Activated CD8-positive, alpha-beta memory T cell treated with anti-CD3 and anti-CD28 coated beads, Interleukin-2, amount 50 U/mL, for 48 hours (primary cell): ENCODE measurements around the gene RAB11FIP5.
A peak's percentile ranks its signal among the peaks of the same experiment; 100 is the strongest.

Experiments
- DNase-seq: peaks from one replicate; pipeline ENCODE4 v3.0.0-alpha.2; 2020

The RAB11FIP5 gene

DNA sequence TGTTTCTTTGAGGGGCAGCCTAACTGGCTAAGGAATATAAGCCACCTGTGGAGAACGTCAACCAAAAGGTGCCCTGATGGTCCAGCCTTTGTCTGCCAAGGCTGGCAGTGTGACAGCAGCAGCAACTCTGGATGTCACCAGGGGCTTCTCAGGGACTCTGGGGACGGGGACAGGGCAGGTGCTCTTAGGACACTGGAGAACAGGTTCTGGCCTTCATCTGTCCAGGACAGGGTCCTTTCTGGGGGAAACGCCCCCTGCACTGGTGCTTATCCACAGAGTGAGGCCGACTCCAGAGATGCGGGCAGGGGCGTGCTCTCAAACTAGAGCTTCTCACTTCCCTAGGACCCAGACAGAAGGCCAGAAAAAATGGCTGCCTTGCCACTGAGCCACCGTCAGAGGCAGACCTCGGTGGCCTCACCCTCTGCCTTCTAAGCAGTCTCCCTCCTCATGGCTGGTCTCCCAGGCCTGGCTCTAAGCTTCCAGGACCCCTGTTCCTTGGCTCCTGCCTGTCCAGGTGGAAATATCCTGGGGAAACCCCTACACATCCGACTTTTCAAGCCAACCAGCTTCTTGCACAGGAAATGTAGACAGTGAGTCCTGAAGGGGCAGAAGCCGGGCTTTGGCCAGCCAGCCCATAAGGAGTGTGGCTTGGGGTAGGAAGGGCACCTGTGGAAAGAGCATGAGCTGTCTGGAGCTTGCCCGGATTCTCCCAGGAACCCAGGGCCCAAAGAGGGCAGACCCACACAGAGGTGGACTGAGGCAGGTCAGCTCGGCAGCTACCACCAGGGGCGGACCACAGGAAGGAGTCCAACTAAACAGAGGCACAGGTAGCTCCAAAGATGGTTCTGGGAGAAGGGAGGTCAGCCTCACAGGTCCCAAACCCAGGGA is 30.0 kb downstream of the RAB11FIP5 start:
- DNase-seq = no peak

DNA sequence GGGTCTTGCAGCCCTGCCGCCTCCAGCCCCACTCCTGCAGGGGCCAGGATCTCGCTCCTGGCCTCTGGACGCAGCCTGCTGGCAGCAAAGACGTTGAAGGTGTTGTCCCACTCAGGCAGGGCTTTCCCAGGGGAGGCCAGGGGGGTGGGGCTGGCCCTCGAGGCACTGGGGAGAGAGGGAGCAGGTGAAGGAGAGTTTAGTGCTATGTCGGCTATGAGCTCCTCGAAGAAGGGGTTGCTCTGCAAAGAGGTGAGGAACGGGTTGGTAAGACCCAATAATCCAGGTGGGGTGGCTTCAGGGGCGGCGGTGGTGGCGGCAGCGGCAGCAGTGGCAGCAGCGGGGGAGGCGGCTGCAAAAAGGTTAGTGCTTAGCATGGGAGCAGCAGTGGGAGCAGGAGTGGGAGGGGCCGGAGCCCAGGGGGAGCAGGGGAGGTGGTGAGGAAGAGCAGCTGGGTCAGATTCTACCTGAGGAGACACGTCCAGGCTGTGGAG is 31.5 kb downstream of the RAB11FIP5 start:
- no peak for DNase-seq

DNA sequence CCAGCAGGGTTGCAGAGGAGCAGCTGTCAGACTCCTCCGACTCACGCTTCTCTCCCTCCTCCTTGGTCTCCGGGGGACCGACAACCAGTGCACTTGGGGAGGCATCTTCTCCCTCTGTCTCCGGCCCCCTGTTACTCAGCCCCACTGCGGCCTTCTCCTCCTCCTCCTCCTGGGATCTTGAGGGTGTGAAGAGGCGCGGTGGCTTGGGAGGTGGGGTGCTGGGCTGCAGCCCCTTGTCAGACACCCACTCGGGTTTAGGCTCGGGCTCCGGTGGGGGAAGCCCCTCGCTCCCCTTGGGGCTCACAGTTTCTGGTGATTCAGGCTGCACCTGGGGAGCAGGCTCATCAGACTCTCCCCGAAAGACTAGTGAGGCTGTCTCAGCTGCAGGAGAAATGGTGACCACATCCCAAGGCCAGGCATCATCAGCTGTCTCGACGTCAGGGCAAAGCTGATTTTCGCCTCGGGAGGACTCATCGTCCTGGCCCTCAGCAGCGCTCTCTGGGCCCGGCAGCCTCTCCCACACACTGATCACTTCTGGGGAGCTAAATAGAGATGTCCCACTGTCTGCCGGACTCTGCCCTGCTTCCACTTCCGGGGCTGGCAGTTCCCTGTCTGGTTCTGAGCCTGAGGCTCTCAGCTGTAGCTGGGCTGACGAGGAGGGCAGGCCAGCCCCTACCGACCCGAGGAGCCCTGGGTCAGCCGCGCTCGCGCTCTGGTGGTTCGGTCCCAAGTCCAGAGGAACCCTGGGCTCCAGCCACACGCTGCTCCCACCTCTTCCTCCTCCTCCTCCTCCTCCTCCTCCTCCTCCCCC is 32.2 kb downstream of the RAB11FIP5 start:
- no peak for DNase-seq

DNA sequence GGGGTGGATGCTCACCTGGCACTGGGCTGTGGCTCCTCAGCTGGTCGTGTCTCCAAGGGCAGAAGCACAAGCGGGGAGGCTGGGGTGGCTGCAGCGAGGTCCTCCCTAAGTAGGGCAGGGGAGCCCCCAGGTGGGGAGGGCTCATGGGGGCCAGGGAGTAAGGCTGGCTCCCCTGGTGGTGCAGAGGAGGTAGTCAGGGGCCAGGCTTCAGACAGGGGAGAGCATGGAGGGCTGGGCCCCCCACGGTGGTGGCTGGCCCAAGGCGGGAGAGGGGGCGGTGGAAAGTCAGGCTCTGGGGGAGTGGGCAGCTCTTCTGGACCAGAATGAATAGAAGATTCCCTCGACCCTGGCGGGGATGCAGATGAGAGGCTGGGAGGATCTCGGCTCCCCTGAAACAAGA is 33.1 kb downstream of the RAB11FIP5 start:
- no peak for DNase-seq

DNA sequence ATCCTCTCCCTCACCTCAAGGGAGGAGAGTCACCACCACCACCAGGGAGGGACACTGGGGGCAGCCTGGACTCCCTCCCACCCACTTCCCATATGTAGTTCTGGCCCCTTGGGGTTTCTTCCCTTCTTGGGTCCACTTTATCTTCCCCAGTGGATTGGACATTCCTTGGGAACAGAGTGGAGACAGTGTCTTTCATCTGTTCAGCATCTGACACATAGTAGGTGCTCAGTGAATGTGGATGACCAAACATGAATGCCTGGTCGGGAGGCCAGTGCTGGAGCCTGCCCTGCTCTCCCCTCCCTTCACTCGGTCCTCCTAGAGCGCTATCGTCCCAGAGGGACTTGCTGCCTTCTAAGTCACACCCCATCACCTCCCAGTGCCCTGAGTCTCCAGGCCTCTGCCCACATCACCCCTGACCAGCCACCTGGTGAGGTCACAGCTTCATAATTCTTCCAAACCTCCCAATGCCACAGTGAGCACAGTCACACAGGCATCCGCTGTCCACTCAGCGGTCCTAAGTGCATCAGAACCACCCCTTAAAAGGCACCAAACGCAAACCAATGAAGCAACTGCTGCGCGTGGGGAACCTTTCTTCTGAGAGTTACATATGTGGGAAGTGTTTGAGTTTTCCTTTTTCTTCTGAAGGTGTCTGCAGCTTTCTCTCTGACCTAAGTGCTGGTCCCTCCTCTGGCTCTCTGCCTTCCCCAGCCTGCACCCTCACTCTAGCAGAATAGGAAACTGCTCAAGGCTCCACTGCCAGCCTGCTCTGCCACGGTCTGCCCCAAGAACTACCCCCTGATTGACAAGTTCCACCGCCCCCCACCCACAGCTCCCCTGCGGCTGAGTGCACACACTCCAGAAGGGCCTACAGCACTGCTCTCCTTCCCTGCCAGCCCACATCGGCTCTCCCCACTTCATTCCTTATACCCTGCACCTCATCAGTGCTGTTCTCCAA is 34.0 kb downstream of the RAB11FIP5 start:
- no peak for DNase-seq

DNA sequence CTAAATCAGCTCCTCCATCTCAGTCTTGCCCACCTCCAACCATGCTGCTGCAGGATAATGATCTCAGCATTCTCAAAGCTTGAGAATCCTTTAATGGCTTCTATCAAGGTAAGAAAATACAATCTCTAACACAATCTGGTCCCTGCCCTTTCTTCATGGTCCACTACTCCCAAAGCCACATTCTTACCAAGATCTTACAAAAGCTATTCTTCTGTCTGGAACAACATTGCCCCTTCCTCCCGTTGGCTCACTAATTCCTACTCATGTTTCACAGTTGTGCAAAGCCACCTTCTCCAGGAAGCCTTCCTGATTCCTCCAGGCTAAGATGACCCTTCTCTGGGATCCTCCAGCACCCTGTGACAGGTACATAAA is 35.3 kb downstream of the RAB11FIP5 start:
- no peak for DNase-seq

DNA sequence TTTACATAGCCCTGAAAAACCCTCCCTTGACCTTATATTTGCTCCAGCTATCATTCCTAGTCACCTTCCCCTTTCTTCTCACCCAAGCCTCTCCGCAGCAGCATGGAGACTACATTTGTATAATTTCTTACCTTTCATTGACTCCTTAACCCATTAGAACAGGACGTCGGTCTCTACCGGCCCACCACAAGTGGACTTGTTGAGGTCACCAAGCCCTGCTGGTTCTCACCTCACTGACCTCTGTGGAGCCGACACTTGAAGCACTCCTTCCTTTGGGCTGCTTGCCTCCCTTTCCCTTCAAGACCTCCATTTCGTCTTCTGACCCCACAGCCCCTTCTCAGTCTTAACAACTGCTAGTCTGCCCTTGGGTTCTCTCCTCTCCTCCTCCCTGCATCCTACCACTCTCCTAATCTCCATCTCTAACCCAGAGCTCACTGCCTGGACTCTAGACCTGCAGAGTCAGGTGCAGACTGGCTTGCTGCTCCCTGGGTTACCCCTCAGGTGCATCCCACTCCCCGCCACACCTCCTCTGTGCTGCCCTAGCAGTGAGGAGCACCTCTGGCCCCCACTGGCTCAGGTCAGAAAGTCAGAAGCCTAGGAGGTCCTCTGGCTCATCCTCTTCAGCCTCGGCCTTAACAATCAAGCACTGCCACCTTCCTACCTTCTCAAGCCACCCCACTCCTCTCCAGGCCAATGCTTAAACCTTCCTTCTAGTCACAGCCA is 35.9 kb downstream of the RAB11FIP5 start:
- DNase-seq = no peak

DNA sequence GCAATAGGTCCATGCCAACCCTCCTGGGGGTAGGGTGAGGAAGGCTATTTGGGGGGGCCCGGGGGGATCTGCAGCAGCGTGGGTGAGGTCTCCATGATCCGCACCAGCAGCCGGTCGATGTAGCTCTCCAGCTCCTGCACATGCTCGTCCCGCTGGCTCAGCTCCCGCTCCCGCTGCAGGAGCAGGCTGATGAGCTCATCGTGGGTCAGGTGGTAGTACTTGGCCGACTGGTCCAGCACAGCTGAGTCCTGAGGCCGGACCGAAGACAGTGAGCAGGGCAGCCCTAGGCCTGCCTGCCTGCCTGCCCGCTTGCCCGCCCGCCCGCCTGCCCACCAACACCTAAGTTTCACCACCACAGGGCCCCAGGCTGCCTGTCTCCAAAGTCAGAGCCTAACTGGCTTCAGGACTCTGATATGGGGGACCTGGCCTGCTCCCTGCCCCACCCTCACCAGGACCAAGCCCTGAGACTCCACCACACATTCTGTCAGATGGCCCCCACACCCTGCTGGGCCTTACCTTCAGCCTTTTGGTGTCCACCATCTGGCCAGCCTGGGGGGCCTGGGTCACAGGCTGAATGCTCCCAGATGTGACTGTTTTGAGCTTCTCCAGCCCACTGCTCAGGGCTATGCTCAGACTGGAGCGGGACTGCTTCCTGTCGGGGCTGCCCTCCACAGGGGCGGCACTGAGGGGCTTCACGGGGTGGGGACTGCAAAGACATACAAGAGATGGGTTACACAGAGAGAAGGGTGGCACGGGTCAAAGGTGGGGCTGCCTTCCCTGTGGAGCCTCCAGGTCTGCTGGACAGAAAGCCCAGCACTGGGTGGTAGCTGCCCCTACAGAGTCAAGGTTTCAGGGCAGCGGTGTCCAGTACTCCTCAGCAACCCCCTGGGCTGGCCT is 37.0 kb downstream of the RAB11FIP5 start:
- DNase-seq = no peak

DNA sequence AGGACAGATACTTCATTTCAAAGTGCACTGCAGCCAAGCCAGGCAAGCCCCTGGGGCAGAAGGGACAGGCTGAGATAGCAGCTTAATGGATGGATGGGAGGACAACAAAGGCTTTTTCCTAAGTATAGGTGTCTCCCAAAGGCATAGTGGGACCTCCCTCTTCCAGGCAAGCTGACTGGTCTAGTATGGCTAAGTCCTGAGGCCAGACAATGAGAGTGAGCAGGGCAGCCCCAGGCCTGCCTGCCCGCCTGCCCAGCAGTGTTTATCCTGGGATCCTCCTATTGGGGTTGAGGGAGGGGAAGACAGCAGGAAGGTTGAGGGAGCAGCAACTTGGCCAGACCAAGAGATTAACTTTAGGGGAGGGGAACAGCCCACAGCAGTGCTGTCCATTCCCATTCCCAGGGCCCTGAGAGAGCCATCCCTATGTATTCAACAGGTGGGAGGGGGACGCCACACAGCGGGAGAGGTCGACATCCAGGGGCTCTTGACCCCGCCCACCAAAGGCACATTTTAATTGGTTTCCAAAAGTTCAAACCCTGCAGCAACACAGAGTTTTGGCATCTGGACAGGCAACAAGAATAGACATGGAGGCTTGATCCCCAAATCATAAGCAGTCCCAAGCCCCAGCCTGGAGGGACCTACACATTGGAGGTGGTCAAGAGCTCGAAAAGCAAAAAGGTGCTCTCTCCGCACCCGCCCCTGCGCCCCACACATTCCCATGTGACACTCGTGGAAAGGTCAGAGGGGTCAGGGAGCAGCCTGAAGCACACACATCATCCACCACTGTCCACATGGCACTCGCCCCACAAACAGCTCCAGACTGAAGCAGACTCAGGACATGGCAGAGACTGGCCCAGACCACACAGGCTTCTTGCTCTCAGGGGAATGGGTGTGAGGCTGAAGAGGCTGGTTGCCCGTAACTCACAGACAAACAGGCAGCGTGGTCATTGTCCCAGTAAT is 38.4 kb downstream of the RAB11FIP5 start:
- no peak for DNase-seq

DNA sequence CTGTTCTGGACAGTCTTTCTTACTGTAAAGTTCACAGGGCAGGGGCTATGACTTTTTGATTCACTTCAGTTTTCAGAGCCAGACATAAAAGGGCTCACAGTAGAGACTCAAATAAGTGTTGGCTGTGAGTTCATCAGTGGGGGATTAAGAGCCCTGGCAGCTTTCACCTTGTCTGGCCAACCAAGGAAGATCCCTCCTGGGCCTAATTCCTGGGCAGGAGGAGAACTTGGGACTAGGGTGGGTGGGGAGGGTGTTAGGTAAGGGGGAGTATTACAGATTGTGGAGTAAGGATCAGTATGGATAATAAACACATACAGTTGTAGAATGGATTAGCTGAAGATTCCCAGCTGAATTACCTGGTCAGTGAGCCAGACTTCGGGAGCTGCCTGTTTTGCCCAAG is 40.3 kb downstream of the RAB11FIP5 start:
- no peak for DNase-seq

DNA sequence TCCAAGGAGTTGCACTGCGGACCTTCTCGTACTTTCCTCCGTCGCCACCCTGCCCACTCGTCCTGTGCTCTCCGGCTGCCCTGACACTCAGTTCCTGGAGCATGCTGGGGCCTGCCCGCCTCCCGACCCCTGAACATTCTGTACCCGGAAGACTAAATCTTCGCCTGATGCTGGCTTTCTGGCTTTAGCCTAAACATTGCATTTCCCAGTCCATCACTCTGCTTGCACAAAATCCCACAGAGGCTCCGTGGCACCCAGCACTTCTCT is 40.7 kb downstream of the RAB11FIP5 start:
- no peak for DNase-seq

DNA sequence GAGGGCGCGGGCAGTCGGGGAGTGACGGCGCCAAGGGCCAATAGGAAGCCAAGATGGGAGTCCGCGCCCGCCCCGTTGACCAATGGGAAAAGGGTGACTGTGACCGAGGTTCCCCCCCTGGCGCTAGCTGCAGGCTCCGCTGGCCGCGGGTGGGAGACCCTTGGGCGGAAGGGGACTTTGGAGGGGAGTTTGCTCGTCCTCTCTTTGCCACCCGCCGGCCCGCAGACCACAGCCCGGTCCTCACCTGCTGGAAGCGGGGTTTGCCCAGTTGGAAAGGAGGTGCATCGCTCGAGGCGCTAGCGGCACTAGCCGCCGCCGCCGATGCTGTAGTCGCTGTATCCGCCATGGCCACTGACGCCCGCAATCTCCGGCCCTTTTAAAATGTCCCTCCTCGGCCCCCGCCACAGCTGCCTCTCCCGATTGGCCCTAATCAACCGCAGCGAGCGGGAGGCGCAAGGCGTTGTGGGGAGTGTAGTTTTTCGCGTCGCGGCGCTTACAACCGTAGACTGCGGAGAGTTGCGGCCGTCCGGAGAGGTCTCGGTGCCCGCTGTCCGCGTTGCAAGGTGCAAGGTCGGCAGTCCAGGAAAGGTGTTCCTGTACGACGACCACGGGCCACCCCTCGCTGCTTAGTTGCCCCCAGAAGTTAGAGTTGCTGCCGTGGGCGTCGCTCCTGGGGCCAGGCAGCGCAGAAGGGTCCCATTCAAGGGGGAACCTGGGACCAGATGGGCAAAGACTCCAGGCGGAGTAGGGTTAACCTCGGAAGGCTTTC is 41.2 kb downstream of the RAB11FIP5 start, which contains the start of gene SFXN5:
TSS of gene SFXN5 (minus strand) at position 353 of the 769 bp plus-strand sequence. CDS start at position 346, 7 bp downstream.
- peak; percentile 99 for DNase-seq

DNA sequence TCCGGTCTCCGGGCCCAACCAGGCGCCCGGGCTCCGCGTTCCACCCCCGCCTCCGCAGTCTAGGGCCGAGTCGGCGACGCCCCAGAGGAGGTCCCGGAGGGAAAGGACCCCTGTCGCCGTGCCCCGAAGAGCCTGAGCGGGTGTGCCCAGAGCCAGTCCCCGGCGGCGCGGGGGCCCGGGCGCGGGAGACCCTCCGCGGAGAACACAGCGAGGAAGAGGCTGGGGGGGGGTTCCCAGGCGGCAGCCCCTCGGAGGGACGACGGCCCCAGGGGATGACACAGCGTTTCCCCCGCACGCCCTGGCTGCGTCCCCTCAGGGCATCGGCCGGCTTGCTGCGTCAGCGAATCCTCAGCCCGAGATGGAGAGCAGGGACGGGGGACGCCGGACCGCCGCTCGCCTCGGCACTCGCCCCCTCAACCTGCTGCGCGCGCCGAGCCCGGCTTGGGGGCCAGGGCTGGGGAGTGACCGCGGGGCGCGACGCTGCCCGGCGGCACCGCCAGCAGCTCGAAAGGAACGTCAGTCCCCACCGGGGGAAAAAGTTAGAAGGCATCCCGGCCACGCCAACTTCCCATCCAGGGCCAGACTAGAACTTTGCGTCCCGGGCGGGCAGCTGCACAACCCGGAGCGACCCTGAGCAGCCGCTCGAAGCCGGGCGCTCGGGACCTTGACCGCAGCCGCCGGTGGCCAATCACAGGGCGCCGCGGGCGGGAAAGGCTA is 41.9 kb downstream of the RAB11FIP5 start:
- peak; percentile 80 for DNase-seq

DNA sequence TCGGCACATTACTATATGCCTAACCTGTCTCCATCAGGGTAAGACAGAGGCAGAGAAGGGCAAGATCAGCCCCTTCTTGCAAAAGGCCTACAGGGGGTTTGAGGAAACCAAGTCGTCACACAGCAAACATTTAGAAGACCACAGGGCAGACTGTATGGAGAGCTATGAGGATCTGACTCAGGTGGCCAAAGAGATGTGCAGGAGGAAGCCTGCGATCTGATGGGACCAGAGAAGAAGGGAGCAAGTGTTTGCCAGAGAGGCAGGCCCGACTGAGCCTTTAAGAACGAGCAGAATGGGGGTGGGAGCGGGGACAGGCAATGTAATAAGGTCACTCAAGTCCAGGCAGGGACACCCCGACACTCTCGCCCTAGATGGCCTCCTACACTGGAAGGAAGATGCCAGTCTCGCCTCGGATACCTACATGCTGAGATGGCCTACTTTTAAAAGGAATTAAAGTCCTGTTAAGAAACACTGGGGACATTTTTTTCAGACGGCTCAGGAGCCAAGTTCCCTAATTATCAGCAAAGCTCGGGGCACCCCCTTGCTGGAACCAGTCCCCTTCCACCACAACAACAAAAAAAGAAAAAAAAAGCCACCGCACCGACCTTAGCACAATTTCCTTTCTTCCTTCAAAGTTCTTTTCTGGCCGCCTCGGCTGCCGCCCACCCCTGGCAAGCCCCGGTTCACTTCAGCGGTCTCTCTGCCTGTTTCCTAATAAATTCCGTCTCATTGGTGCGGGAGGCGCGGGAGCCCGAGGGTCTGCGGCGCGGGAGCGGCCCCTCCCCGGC is 42.7 kb downstream of the RAB11FIP5 start:
- no peak for DNase-seq

DNA sequence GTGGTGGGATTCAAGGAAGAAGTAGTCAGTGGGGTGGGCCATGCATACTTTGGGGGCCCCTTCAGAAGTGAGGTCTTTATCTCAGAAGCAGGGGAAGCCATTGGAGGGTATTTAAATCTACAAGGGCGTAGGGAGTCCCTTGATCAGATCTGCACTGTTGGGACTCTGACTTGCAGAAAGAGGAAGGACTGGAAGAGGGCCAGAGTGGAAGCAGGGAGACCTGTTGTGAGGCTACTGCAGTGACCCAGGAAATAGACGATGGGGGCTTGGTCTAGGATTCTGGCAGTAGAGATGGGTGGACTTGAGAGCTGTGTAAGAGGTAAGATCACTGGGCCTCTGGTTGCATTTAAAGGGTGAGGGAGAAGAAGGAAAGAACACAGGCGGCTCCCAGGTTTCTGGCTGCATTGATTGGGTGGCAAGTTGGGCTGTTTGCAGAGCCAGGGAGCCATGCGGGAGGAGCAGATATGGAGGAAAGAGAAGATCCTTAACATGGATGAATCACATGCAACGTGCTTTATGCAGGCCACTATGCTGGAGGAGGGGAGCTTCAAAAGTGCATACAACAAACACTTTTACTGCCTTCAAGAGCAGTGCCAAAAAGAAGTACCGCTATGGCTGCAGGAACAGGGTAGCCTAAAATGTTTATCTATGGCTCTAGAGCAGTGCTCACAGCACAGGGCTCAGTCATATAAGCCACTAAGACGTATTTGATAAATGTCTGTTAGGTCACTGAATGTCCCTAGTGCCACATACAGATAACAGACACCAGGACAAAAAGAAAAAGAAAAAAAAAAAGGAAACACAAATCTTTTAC is 43.5 kb downstream of the RAB11FIP5 start:
- DNase-seq = no peak

DNA sequence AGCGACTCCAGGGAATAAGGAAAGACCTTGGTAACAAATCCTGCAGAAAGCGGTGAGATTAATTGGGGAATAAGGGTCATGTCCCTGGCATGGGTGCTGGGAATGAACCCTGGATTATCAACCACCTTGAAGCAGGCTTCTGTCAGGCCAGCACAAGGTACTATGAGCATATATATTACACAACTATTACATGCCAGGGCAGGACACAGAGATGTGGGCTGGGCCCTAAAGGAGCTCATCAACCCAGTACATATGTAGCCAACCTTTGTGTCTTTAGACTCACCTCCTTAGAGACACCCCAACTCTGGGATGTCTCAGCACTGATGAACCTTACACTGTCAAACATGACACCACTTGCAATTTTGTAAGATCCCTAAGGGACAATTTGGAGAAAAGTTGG is 44.6 kb downstream of the RAB11FIP5 start:
- DNase-seq = no peak

DNA sequence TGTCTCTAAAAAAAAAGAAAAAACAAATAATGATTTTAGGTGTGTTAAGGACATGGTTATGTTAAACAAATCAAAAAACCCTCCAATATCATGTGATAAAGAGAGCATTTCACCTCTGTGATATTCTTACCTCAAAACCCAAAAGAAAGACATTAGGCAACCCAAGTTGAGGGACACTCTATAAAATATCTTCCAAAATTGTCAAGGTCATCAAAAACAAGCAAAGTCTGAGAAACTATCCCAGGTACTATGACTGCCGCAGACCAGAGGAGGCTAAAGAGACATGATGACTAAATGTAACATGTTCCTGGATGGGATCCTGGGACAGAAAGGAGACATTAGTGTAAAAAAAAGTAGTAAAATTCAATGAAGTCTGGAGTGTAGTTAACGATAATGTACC is 45.7 kb downstream of the RAB11FIP5 start:
- no peak for DNase-seq
